Thoracic aorta (tissue), 2 donors: ENCODE measurements around the gene SHISAL2A. TPM values are rescaled to one million over a fixed set of nuclear protein-coding genes. Genes with fewer than 3 reads are reported as not detected.

ENCODE experiments used
- ATAC-seq: fragments of 150-250 bp; one replicate; pipeline ENCODE4 v1.8.0; 2017; ENCODE audit warnings: low read depth; ENCODE audit not compliant: insufficient number of reproducible peaks, low FRiP score
- DNase-seq: peaks from one replicate; pipeline ENCODE4 v3.0.0-alpha.2; 2020; ENCODE audit warnings: low spot score
- H3K27ac ChIP-seq, 2 donors: fragments of 200-600 bp; sonication (generic); 1 replicate in 1 of 2; 2 replicates in 1 of 2; pipeline ENCODE4 v1.5.1; 2016; ENCODE audit warnings: mild to moderate bottlenecking in 2 of 2, moderate library complexity in 2 of 2
- H3K27me3 ChIP-seq: fragments of 200-600 bp; sonication (generic); replicated peaks from 2 replicates; pipeline ENCODE4 v1.6.0; 2016; ENCODE audit warnings: mild to moderate bottlenecking; ENCODE audit not compliant: insufficient read depth
- H3K36me3 ChIP-seq: fragments of 200-600 bp; sonication (generic); one replicate; pipeline ENCODE4 v1.5.1; 2016
- H3K4me1 ChIP-seq, 2 donors: fragments of 200-600 bp; sonication (generic); 1 replicate in 1 of 2; 2 replicates in 1 of 2; pipeline versions ENCODE4 v1.5.1 to v1.6.0; 2016; ENCODE audit warnings: low read depth in 2 of 2, mild to moderate bottlenecking in 1 of 2; ENCODE audit not compliant: control insufficient read depth in 1 of 2
- H3K4me3 ChIP-seq: fragments of 200-600 bp; sonication (generic); 2 replicates; pipeline ENCODE4 v1.5.1; 2016; ENCODE audit warnings: mild to moderate bottlenecking
- H3K9me3 ChIP-seq: fragments of 200-600 bp; sonication (generic); 2 replicates; pipeline ENCODE4 v1.5.1; 2016
- CTCF ChIP-seq: fragments of 200-600 bp; sonication (generic); IDR thresholded peaks from one replicate; pipeline ENCODE4 v1.5.1; 2019; ENCODE audit warnings: antibody characterized with exemption
- total RNA-seq, 2 donors: library from RNA; depleted of rRNA; stranded (reverse); fragments of >200 nt; gene quantifications; one replicate each; pipeline versions ENCODE4 v1.1.0 to v1.2.3, GENCODE V29; 2016

SHISAL2A gene
- total RNA-seq, 2 donors from 2014 or later: 0.54 TPM; not detected in 1

GRCh38 chr1:52697795-52698674 lies 65.1 kb downstream of the SHISAL2A start, which contains the start of gene COA7:
Gene COA7 (minus strand): TSS chr1:52698347. CDS start chr1:52698326, 21 bp downstream.
- H3K4me3 ChIP-seq: peak within 1 kb of the TSS; percentile 98
- ATAC-seq (peak; percentile 66), DNase-seq (peak; percentile 36)
- H3K36me3 ChIP-seq: no peaks in the 10 kb centered on the region
- peak within 1 kb of the TSS; percentile 50 to 71 for H3K27ac ChIP-seq
- peaks cover 10 to 15% of the 10 kb centered on the region in 2 donors for H3K4me1 ChIP-seq
- no peaks in the 10 kb centered on the region for H3K27me3 ChIP-seq
- no peak for TF ChIP-seq CTCF
- no peaks in the 10 kb centered on the region for H3K9me3 ChIP-seq

GRCh38 chr1:52702886-52703787 lies 70.2 kb downstream of the SHISAL2A start:
- ATAC-seq (peak; percentile 90), DNase-seq (peak; percentile 75)
- no peaks in the 10 kb centered on the region for H3K9me3 ChIP-seq

GRCh38 chr1:52706136-52706670 lies 73.2 kb downstream of the SHISAL2A start:
- no peak for TF ChIP-seq CTCF
- no peak for DNase-seq
- no peak overlapping the region for H3K27ac ChIP-seq
- no peaks in the 10 kb centered on the region for H3K36me3 ChIP-seq
- ATAC-seq: no peak
- H3K4me3 ChIP-seq: no peak overlapping the region
- peaks cover 3 to 4% of the 10 kb centered on the region in 2 donors for H3K4me1 ChIP-seq
- no peaks in the 10 kb centered on the region for H3K27me3 ChIP-seq
- no peaks in the 10 kb centered on the region for H3K9me3 ChIP-seq

More at GRCh38 chr1:52702886-52703787, 70.2 kb downstream of the SHISAL2A start:
- no peak for TF ChIP-seq CTCF
- H3K36me3 ChIP-seq: no peaks in the 10 kb centered on the region
- H3K27me3 ChIP-seq: no peaks in the 10 kb centered on the region
- H3K4me3 ChIP-seq: peak overlapping the region; percentile 76
- H3K27ac ChIP-seq: peak overlapping the region; percentile 69 to 79
- H3K4me1 ChIP-seq: peaks cover 6 to 10% of the 10 kb centered on the region in 2 donors

Other genes with a start within 250 kb of the SHISAL2A start
- gene ORC1, start 228.7 kb upstream of the SHISAL2A start, total RNA-seq: under 1 TPM; 0.49 to 0.95 TPM
- 10 to 100 TPM; 18.1 to 27.4 TPM for gene PRPF38A, start 228.6 kb upstream of the SHISAL2A start, total RNA-seq
- 10 to 100 TPM; 38.2 to 67.2 TPM for gene TUT4, start 80.1 kb upstream of the SHISAL2A start, total RNA-seq
- 10 to 100 TPM; 10.2 to 25.9 TPM for gene GPX7, start 30.8 kb upstream of the SHISAL2A start, total RNA-seq
- gene COA7, start 65.2 kb downstream of the SHISAL2A start, total RNA-seq: 1 to 10 TPM; 4.6 to 9.9 TPM
- gene ZYG11B, start 93.3 kb downstream of the SHISAL2A start, total RNA-seq: 10 to 100 TPM; 41.6 to 46.8 TPM
- gene ZYG11A, start 209.6 kb downstream of the SHISAL2A start, total RNA-seq: not detected